GM10248 (cell line): Measurements from ENCODE around the gene NGEF.

ENCODE experiments used
- CTCF ChIA-PET: fragments of 300-600 bp; sonication (Branson Sonifier 250); formaldehyde crosslinking; extraction: SDS; loops from one replicate; lab custom pipeline; 2021; ENCODE audit warnings: antibody characterized with exemption; lab: Yijun Ruan, JAX
- POLR2A ChIA-PET: fragments of 350-650 bp; sonication (Branson Sonifier 250); formaldehyde crosslinking; extraction: SDS; loops from one replicate; lab custom pipeline; 2020; ENCODE audit warnings: antibody characterized with exemption; lab: Yijun Ruan, JAX
- DNase-seq: peaks from one replicate; pipeline ENCODE4 v3.0.0; 2012; ENCODE audit errors: extremely low spot score
- CTCF ChIP-seq: IDR thresholded peaks from 2 replicates; pipeline ENCODE4 v1.5.1; 2012; ENCODE audit warnings: mild to moderate bottlenecking, low read depth; ENCODE audit errors: extremely low read depth, missing control alignments, control extremely low read depth

The NGEF gene, protein sequence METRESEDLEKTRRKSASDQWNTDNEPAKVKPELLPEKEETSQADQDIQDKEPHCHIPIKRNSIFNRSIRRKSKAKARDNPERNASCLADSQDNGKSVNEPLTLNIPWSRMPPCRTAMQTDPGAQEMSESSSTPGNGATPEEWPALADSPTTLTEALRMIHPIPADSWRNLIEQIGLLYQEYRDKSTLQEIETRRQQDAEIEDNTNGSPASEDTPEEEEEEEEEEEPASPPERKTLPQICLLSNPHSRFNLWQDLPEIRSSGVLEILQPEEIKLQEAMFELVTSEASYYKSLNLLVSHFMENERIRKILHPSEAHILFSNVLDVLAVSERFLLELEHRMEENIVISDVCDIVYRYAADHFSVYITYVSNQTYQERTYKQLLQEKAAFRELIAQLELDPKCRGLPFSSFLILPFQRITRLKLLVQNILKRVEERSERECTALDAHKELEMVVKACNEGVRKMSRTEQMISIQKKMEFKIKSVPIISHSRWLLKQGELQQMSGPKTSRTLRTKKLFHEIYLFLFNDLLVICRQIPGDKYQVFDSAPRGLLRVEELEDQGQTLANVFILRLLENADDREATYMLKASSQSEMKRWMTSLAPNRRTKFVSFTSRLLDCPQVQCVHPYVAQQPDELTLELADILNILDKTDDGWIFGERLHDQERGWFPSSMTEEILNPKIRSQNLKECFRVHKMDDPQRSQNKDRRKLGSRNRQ

DNA sequence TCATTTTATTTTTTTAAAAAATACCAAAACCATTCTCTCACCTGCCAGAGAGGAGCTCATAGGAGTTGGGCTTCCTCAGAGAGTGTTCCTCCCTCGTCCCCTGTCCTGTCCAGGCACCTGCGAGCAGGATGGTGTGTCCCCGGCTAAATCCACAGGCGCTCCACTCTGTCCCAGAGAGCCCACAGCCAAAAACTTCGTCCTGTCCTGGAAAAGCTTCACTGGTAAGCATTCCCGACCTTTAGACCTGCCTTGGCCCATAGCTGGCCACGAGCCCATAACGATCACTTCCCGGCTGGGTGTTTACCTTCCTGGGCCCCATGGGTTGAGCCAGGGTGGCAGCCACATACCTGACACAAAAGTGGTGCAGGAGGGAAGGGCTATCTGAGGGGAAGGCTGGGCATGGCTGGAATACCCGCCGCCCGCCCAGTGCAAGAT, at the start of gene NGEF:
TSS of gene NGEF (minus strand) at position 230 of the 435 bp plus-strand sequence. CDS start 38,366 bp downstream, outside the sequence.
- DNase-seq, result no peak
- ChIA-PET CTCF (no interaction called here), POLR2A (no interaction called here)
- TF ChIP-seq CTCF, result no peak

- CTCF ChIA-PET, result interaction anchor here (0.9 to 4.7 kb wide), 4 partner anchors 14 to 202 kb away, joined by 3 to 55 read pairs (median 3); no protein-coding TSS in a partner anchor
- TF ChIP-seq CTCF, result no peak
- POLR2A ChIA-PET, result no interaction called here
- DNase-seq, result no peak
These were observed 49.4 kb upstream of the NGEF start for GRCh38 chr2:233062451-233062850.

- ChIA-PET POLR2A (interaction anchor here (0.6 to 3.9 kb wide), 4 partner anchors 14 to 348 kb away, joined by 3 to 28 read pairs (median 8); no protein-coding TSS in a partner anchor), CTCF (interaction anchor here (0.9 to 4.7 kb wide), 27 partner anchors 9 to 299 kb away, joined by 3 to 55 read pairs (median 5); partner anchors contain the start of genes ATG16L1 and DGKD)
- DNase-seq, result peak; percentile 71
- peak; percentile 44 for TF ChIP-seq CTCF
These were observed 48.8 kb upstream of the NGEF start for GRCh38 chr2:233061591-233062450.

- peak; percentile 81 for DNase-seq
- CTCF ChIA-PET, result interaction anchor here (0.9 to 4.7 kb wide), 31 partner anchors 9 to 299 kb away, joined by 3 to 55 read pairs (median 5); partner anchors contain the start of genes ATG16L1 and DGKD
- POLR2A ChIA-PET, result interaction anchor here (0.6 to 3.9 kb wide), 7 partner anchors 9 to 349 kb away, joined by 3 to 28 read pairs (median 4); no protein-coding TSS in a partner anchor
- TF ChIP-seq CTCF, result no peak
These were observed 48.0 kb upstream of the NGEF start for GRCh38 chr2:233060980-233061590.

DNA sequence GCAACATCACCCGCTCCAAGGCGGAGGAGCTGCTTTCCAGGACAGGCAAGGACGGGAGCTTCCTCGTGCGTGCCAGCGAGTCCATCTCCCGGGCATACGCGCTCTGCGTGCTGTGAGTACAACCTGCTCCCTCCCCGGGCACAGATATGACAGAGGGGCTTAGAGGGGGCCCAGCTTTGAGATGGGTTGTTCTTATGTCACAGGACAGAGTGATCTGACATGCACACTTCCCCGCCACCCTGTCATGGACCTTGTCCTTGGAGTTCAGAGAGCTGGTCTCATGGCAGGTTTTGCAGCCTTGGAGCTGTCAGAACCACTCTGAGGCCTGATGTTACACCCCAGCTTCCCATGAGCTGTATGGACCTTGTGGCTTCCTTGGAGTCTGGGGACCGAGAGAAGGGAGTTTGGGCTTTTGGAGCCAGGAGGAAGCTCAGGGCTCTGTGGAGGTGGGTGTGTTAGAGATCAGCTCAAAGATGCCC, 47.5 kb upstream of the NGEF start:
- no peak for DNase-seq
- no peak for TF ChIP-seq CTCF
- ChIA-PET POLR2A (interaction anchor here (0.7 to 3.9 kb wide), 6 partner anchors 10 to 40 kb away, joined by 4 to 28 read pairs (median 4); no protein-coding TSS in a partner anchor), CTCF (interaction anchor here (1.0 to 4.7 kb wide), 29 partner anchors 8 to 298 kb away, joined by 3 to 55 read pairs (median 5); partner anchors contain the start of gene ATG16L1)
